H1 (cell line): ENCODE data around the gene NT5C1B. TPM values are rescaled to one million over a fixed set of nuclear protein-coding genes. Genes with fewer than 3 reads are reported as not detected.

Experiments used
- CTCF ChIA-PET: fragments of 300-600 bp; sonication (Branson Sonifier 250); formaldehyde crosslinking; loops from one replicate; lab custom pipeline; 2021; ENCODE audit not compliant: partially characterized antibody; lab: Charles Lee
- POLR2A ChIA-PET: fragments of 300-600 bp; sonication (Branson Sonifier 250); formaldehyde crosslinking; loops from one replicate; lab custom pipeline; 2021; ENCODE audit warnings: inconsistent platforms; ENCODE audit not compliant: partially characterized antibody; lab: Charles Lee
- DNase-seq, 2 experiments: peaks; one replicate each; pipeline versions ENCODE4 v3.0.0 to v3.0.0-alpha.2; 2010 to 2022; ENCODE audit warnings: low spot score in 2 of 2, low read depth in 1 of 2, mixed read lengths in 1 of 2
- FAIRE-seq: peaks from 2 replicates; lab custom pipeline; 2011; peaks lifted over from hg19 to GRCh38; lab: Jason Lieb, UNC
- H2AFZ ChIP-seq: 2 replicates; pipeline ENCODE4 v1.8.1; 2012; ENCODE audit warnings: low read length, inconsistent platforms
- H2AK5ac ChIP-seq: 2 replicates; pipeline ENCODE4 v1.6.1; 2013; ENCODE audit warnings: low read depth, low read length
- H2BK120ac ChIP-seq: replicated peaks from 2 replicates; pipeline ENCODE3; 2013; ENCODE audit warnings: low read depth, low read length, inconsistent platforms
- H2BK12ac ChIP-seq: 2 replicates; pipeline ENCODE4 v1.6.1; 2013; ENCODE audit warnings: low read depth, low read length
- H2BK15ac ChIP-seq: 2 replicates; pipeline ENCODE4 v1.6.1; 2013; ENCODE audit warnings: low read length
- H2BK20ac ChIP-seq: 2 replicates; pipeline ENCODE4 v1.6.1; 2013; ENCODE audit warnings: low read length
- H2BK5ac ChIP-seq: 2 replicates; pipeline ENCODE4 v1.6.1; 2013; ENCODE audit warnings: low read depth, low read length
- H3K14ac ChIP-seq: 2 replicates; pipeline ENCODE4 v1.6.1; 2013; ENCODE audit warnings: inconsistent platforms; ENCODE audit not compliant: insufficient read length
- H3K18ac ChIP-seq: 2 replicates; pipeline ENCODE4 v1.6.1; 2013; ENCODE audit warnings: low read length; ENCODE audit errors: extremely low read depth
- H3K23ac ChIP-seq: 2 replicates; pipeline ENCODE4 v1.6.1; 2013; ENCODE audit warnings: inconsistent platforms; ENCODE audit not compliant: insufficient read length
- H3K23me2 ChIP-seq: 2 replicates; pipeline ENCODE4 v1.6.1; 2013; ENCODE audit warnings: low read depth, low read length
- H3K27ac ChIP-seq: 2 replicates; pipeline ENCODE4 v1.6.1; 2011; ENCODE audit warnings: low read depth, low read length, inconsistent platforms
- H3K27me3 ChIP-seq, 4 experiments: replicated peaks in 1 of 4; 1 replicate in 1 of 4; 2 replicates in 3 of 4; pipeline versions ENCODE4 v1.6.1 to v1.8.1; 2011 to 2013; ENCODE audit warnings: low read length in 3 of 4, mild to moderate bottlenecking in 3 of 4, inconsistent platforms in 2 of 4, mixed read lengths in 2 of 4, moderate library complexity in 1 of 4; ENCODE audit not compliant: control insufficient read depth in 3 of 4, insufficient read depth in 3 of 4; ENCODE audit errors: extremely low read depth in 1 of 4
- H3K36me3 ChIP-seq, 4 experiments: 2 replicates each; pipeline versions ENCODE4 v1.6.1 to v1.8.1; 2011 to 2013; ENCODE audit warnings: mild to moderate bottlenecking in 4 of 4, low read length in 3 of 4, moderate library complexity in 2 of 4, control low read depth in 1 of 4, inconsistent platforms in 1 of 4; ENCODE audit not compliant: insufficient read depth in 4 of 4, control insufficient read depth in 2 of 4
- H3K4ac ChIP-seq: replicated peaks from 2 replicates; pipeline ENCODE3; 2013; ENCODE audit warnings: low read length, low read depth, mixed read lengths, inconsistent platforms; ENCODE audit not compliant: insufficient read length
- H3K4me1 ChIP-seq, 4 experiments: replicated peaks in 1 of 4; 1 replicate in 1 of 4; 2 replicates in 3 of 4; pipeline versions ENCODE4 v1.6.1 to v1.8.1; 2011 to 2013; ENCODE audit warnings: low read length in 3 of 4, inconsistent platforms in 2 of 4, mixed read lengths in 1 of 4; ENCODE audit not compliant: insufficient read depth in 4 of 4, control insufficient read depth in 3 of 4
- H3K4me2 ChIP-seq, 2 experiments: 2 replicates each; pipeline versions ENCODE4 v1.6.1 to v1.8.1; 2011 to 2013; ENCODE audit warnings: low read depth in 2 of 2, low read length in 2 of 2, control low read depth in 1 of 2, inconsistent platforms in 1 of 2, mild to moderate bottlenecking in 1 of 2; ENCODE audit not compliant: insufficient read depth in 1 of 2
- H3K4me3 ChIP-seq, 4 experiments: fragments of 200-600, 300-600 bp in 1 of 4; sonication (generic), shearing (Covaris generic), sonication (Bioruptor Twin) in 1 of 4; 2 replicates each; pipeline versions ENCODE4 v1.5.1 to v1.8.1; 2011 to 2016; ENCODE audit warnings: low read length in 4 of 4, low read depth in 3 of 4, control low read depth in 2 of 4, inconsistent platforms in 2 of 4, mild to moderate bottlenecking in 2 of 4, mixed read lengths in 1 of 4, moderate library complexity in 1 of 4; ENCODE audit not compliant: insufficient read depth in 2 of 4; ENCODE audit errors: extremely low read depth in 1 of 4
- H3K56ac ChIP-seq: replicated peaks from 2 replicates; pipeline ENCODE3; 2013; ENCODE audit warnings: low read depth, mild to moderate bottlenecking, mixed read lengths, low read length, inconsistent platforms; ENCODE audit not compliant: insufficient read length
- H3K79me1 ChIP-seq: 2 replicates; pipeline ENCODE4 v1.6.1; 2013; ENCODE audit warnings: low read depth, low read length, control low read depth
- H3K79me2 ChIP-seq, 2 experiments: 2 replicates each; pipeline versions ENCODE4 v1.6.1 to v1.8.1; 2012 to 2013; ENCODE audit warnings: low read length in 2 of 2, mild to moderate bottlenecking in 2 of 2, inconsistent platforms in 1 of 2; ENCODE audit not compliant: insufficient read depth in 2 of 2, control insufficient read depth in 1 of 2
- H3K9ac ChIP-seq, 4 experiments: replicated peaks in 1 of 4; 1 replicate in 1 of 4; 2 replicates in 3 of 4; pipeline versions ENCODE4 v1.6.1 to v1.8.1; 2011 to 2013; ENCODE audit warnings: low read depth in 3 of 4, low read length in 3 of 4, control low read depth in 2 of 4, mild to moderate bottlenecking in 2 of 4, moderate library complexity in 2 of 4, inconsistent platforms in 1 of 4; ENCODE audit errors: extremely low read depth in 1 of 4
- H3K9me3 ChIP-seq, 2 experiments: 2 replicates each; pipeline versions ENCODE4 v1.6.1 to v1.8.1; 2012 to 2013; ENCODE audit warnings: mild to moderate bottlenecking in 2 of 2, moderate library complexity in 2 of 2, control low read depth in 1 of 2, inconsistent platforms in 1 of 2, low read depth in 1 of 2, low read length in 1 of 2, mixed read lengths in 1 of 2; ENCODE audit not compliant: insufficient read depth in 2 of 2
- H4K20me1 ChIP-seq, 2 experiments: replicated peaks in 1 of 2; 2 replicates each; pipeline versions ENCODE3 to v1.8.1; 2011 to 2013; ENCODE audit warnings: inconsistent platforms in 2 of 2, low read length in 2 of 2, mild to moderate bottlenecking in 1 of 2; ENCODE audit not compliant: insufficient read depth in 2 of 2, control insufficient read depth in 1 of 2
- H4K5ac ChIP-seq: 2 replicates; pipeline ENCODE4 v1.6.1; 2013; ENCODE audit warnings: low read length, low read depth, mixed read lengths, inconsistent platforms; ENCODE audit not compliant: insufficient read length
- H4K8ac ChIP-seq: 2 replicates; pipeline ENCODE4 v1.8.0; 2013; ENCODE audit warnings: mild to moderate bottlenecking, moderate library complexity, low read length, inconsistent platforms; ENCODE audit not compliant: insufficient read depth; ENCODE audit errors: extremely low read depth
- H4K91ac ChIP-seq: replicated peaks from 2 replicates; pipeline ENCODE3; 2013; ENCODE audit warnings: low read length, mixed read lengths, inconsistent platforms; ENCODE audit not compliant: insufficient read length
- BRCA1 ChIP-seq: IDR thresholded peaks from 2 replicates; pipeline ENCODE4 v1.6.1; 2012; ENCODE audit warnings: low read depth, low read length, improper control_type of control experiment
- CEBPB ChIP-seq: IDR thresholded peaks from 2 replicates; pipeline ENCODE4 v1.6.1; 2012; ENCODE audit warnings: low read depth, low read length
- CREB1 ChIP-seq: IDR thresholded peaks from 2 replicates; pipeline ENCODE4 v1.6.1; 2012; ENCODE audit warnings: inconsistent platforms
- HDAC2 ChIP-seq, 2 experiments: fragments of 300-600 bp in 1 of 2; sonication (generic) in 1 of 2; IDR thresholded peaks; 2 replicates each; pipeline ENCODE4 v1.6.1; 2011 to 2012; ENCODE audit warnings: low read depth in 2 of 2, low read length in 2 of 2, mild to moderate bottlenecking in 2 of 2, moderate library complexity in 2 of 2, borderline replicate concordance in 1 of 2, inconsistent platforms in 1 of 2
- KDM4A ChIP-seq: IDR thresholded peaks from one replicate; pipeline ENCODE4 v1.7.1; 2012; ENCODE audit warnings: low read depth, mild to moderate bottlenecking, moderate library complexity, low read length, inconsistent platforms; ENCODE audit not compliant: severe bottlenecking
- PHF8 ChIP-seq: fragments of 200-600 bp; sonication (generic); conservative IDR thresholded peaks from 2 replicates; pipeline ENCODE4 v1.7.1; 2012; ENCODE audit warnings: low read depth, mild to moderate bottlenecking, inconsistent platforms, low read length, moderate library complexity
- POLR2A ChIP-seq, 2 experiments: IDR thresholded peaks; 1 replicate in 1 of 2; 2 replicates in 1 of 2; pipeline ENCODE4 v1.6.1; 2011; ENCODE audit warnings: low read depth in 2 of 2, low read length in 2 of 2, mild to moderate bottlenecking in 2 of 2; ENCODE audit errors: control extremely low read depth in 1 of 2
- RBBP5 ChIP-seq: IDR thresholded peaks from 2 replicates; pipeline ENCODE4 v1.7.1; 2012; ENCODE audit warnings: low read depth, mild to moderate bottlenecking, inconsistent platforms, low read length, moderate library complexity, borderline replicate concordance
- RNF2 ChIP-seq: fragments of 200-900, 300-1000 bp; sonication (generic); IDR thresholded peaks from 2 replicates; pipeline ENCODE4 v1.7.1; 2016; ENCODE audit warnings: borderline replicate concordance, low read depth, mild to moderate bottlenecking, antibody characterized with exemption, low read length; ENCODE audit not compliant: poor library complexity, severe bottlenecking; ENCODE audit errors: missing control alignments
- SIN3A ChIP-seq, 2 experiments: IDR thresholded peaks in 1 of 2; conservative IDR thresholded peaks in 1 of 2; 2 replicates each; pipeline ENCODE4 v1.6.1; 2011 to 2012; ENCODE audit warnings: low read length in 2 of 2, improper control_type of control experiment in 1 of 2, low read depth in 1 of 2, mild to moderate bottlenecking in 1 of 2
- SIRT6 ChIP-seq: IDR thresholded peaks from one replicate; pipeline ENCODE4 v1.7.1; 2012; ENCODE audit warnings: low read length, inconsistent platforms
- SP2 ChIP-seq: IDR thresholded peaks from 2 replicates; pipeline ENCODE4 v1.6.1; 2012; ENCODE audit warnings: mild to moderate bottlenecking, low read length, inconsistent platforms
- SRF ChIP-seq: IDR thresholded peaks from 2 replicates; pipeline ENCODE4 v1.6.1; 2011; ENCODE audit warnings: mild to moderate bottlenecking, low read depth, low read length, moderate library complexity
- TEAD4 ChIP-seq: IDR thresholded peaks from 2 replicates; pipeline ENCODE4 v1.6.1; 2012; ENCODE audit warnings: low read depth, low read length, inconsistent platforms, mixed read lengths
- WGBS, 2 experiments: shearing (Covaris generic) in 1 of 2; methylation state at CpG; one replicate each; pipeline versions ENCODE4 v1.1.6 to v1.1.7; 2013 to 2015; ENCODE audit warnings: low lambda C conversion rate in 2 of 2, mixed read lengths in 2 of 2, inconsistent platforms in 1 of 2, low coverage in 1 of 2, missing lambda C conversion rate in 1 of 2; ENCODE audit not compliant: insufficient replicate concordance in 2 of 2, insufficient coverage in 1 of 2, insufficient read length in 1 of 2; ENCODE audit errors: extremely low coverage in 1 of 2, missing lambda C conversion rate in 1 of 2; 5-methylcytosine and 5-hydroxymethylcytosine counted together
- polyA plus RNA-seq, 7 experiments: library from polyadenylated mRNA; depleted of rRNA in 3 of 7; stranded (reverse) in 5 of 7; unstranded in 2 of 7; fragments of >200 nt in 5 of 7; fragments of 200-250 nt in 2 of 7; gene quantifications; 1 replicate in 5 of 7; 2 replicates in 1 of 7; 4 replicates in 1 of 7; pipeline versions ENCODE4 v1.2.1 to v1.2.3, GENCODE V29; 2011 to 2013; ENCODE audit warnings: missing spikeins in 2 of 7, mixed read lengths in 2 of 7
- total RNA-seq: library from RNA; stranded (reverse); fragmentation: NEBNext Ultra II Directional; extraction: Animal tissue kit (Norgen Biotek cat#: 25700); gene quantifications from 2 replicates; pipeline ENCODE4 v1.2.1, GENCODE V29; 2021

The NT5C1B gene
- total and polyA plus RNA-seq, 2 of the 8 experiments (the other 6 are each of a cell fraction or from before 2014, with no cell fraction given): not detected

- Histone ChIP-seq H3K4ac (no peak overlapping the region), H3K27ac (no peak overlapping the region), H3K79me1 (no peaks in the 10 kb centered on the region), H3K14ac (no peak overlapping the region), H3K9ac (no peak overlapping the region), H2BK20ac (no peak overlapping the region), H3K23ac (no peak overlapping the region), H3K27me3 (no peaks in the 10 kb centered on the region), H2BK5ac (no peak overlapping the region), H3K79me2 (no peaks in the 10 kb centered on the region), H3K4me3 (no peak overlapping the region), H3K9me3 (no peaks in the 10 kb centered on the region), H2BK12ac (no peak overlapping the region), H2AK5ac (no peak overlapping the region), H3K4me2 (no peak overlapping the region), H4K8ac (no peak overlapping the region), H3K23me2 (no peaks in the 10 kb centered on the region), H4K20me1 (no peaks in the 10 kb centered on the region), H3K56ac (no peak overlapping the region), H4K91ac (no peak overlapping the region), H2AFZ (no peak overlapping the region), H4K5ac (no peak overlapping the region), H2BK15ac (no peak overlapping the region), H3K18ac (no peak overlapping the region), H2BK120ac (no peak overlapping the region), H3K4me1 (no peaks in the 10 kb centered on the region), H3K36me3 (no peaks in the 10 kb centered on the region)
- 94% methylated on average over 6 of the region's 6 CpGs; no CpG with 5 or more reads in 1 of the 2 experiments for WGBS, 2 experiments
- ChIA-PET CTCF (interaction anchor here (0.8 to 1.2 kb wide), 4 partner anchors 8 to 73 kb away, joined by 3 to 5 read pairs (median 3); no protein-coding TSS in a partner anchor), POLR2A (no interaction called here)
- DNase-seq: no peak
- FAIRE-seq: no peak
- TF ChIP-seq SRF: no peak
- no peak for TF ChIP-seq SP2
- no peak for TF ChIP-seq RNF2
- TF ChIP-seq KDM4A: no peak
- no peak for TF ChIP-seq SIN3A (conservative IDR thresholded peaks at IDR 0.05 in 1 of 2, IDR thresholded peaks at IDR 0.05 in 1 of 2; ENCODE audit: low read depth in 1 of 2, low read length in 2 of 2)
- TF ChIP-seq POLR2A (IDR thresholded peaks at IDR 0.05; ENCODE audit: control extremely low read depth in 1 of 2, low read depth in 2 of 2, low read length in 2 of 2): no peak
- TF ChIP-seq CREB1: no peak
- no peak for TF ChIP-seq CEBPB
- TF ChIP-seq PHF8: no peak
- no peak for TF ChIP-seq SIRT6
- TF ChIP-seq RBBP5: no peak
- TF ChIP-seq BRCA1: no peak
- no peak for TF ChIP-seq HDAC2 (IDR thresholded peaks at IDR 0.05; ENCODE audit: borderline replicate concordance in 1 of 2, low read depth in 2 of 2, low read length in 2 of 2)
- TF ChIP-seq TEAD4: no peak
Observed at GRCh38 chr2:18598848-18599484, 9.6 kb upstream of the NT5C1B start.
